K562 (cell line): ENCODE measurements around the gene SH3TC1. TPM values are rescaled to one million over a fixed set of nuclear protein-coding genes. Genes with fewer than 3 reads are reported as not detected.

Experiments
- ATF7 ChIP-seq: fragments of 450-650 bp; IDR thresholded peaks from 2 replicates; pipeline ENCODE4 v1.7.1; 2014; ENCODE audit warnings: mild to moderate bottlenecking, moderate library complexity
- DPF2 ChIP-seq: fragments of 450-650 bp; IDR thresholded peaks from 2 replicates; pipeline ENCODE4 v1.6.1; 2016
- EHMT2 ChIP-seq: fragments of 450-650 bp; IDR thresholded peaks from 2 replicates; pipeline ENCODE4 v1.6.1; 2018; ENCODE audit warnings: antibody characterized with exemption
- ETS2 ChIP-seq: IDR thresholded peaks from 2 replicates; pipeline ENCODE4 v1.6.1; 2016; ENCODE audit warnings: borderline replicate concordance, missing genetic modification characterization, mild to moderate bottlenecking, moderate library complexity, missing compliant biosample characterization; ENCODE audit not compliant: poor library complexity, severe bottlenecking
- HDGF ChIP-seq: fragments of 450-650 bp; IDR thresholded peaks from 2 replicates; pipeline ENCODE4 v1.6.1; 2016
- MECOM ChIP-seq: fragments of 250-450 bp; sonication (Bioruptor Pico); IDR thresholded peaks from 2 replicates; pipeline ENCODE4 v1.8.0; 2022; ENCODE audit warnings: inconsistent platforms
- MYNN ChIP-seq, 2 experiments: sonication (generic); formaldehyde crosslinking in 1 of 2; IDR thresholded peaks; 2 replicates each; pipeline versions ENCODE4 v1.5.0 to v1.6.1; 2016 to 2020; ENCODE audit warnings: antibody characterized with exemption in 1 of 2, missing genetic modification reagents in 1 of 2
- PHB2 ChIP-seq: fragments of 450-650 bp; IDR thresholded peaks from 2 replicates; pipeline ENCODE4 v1.6.1; 2017; ENCODE audit warnings: low read depth
- RFX1 ChIP-seq: fragments of 450-650 bp; IDR thresholded peaks from 2 replicates; pipeline ENCODE4 v1.6.1; 2016; ENCODE audit warnings: mild to moderate bottlenecking, moderate library complexity
- RHOXF2B ChIP-seq: fragments of 250-450 bp; sonication (Bioruptor Pico); conservative IDR thresholded peaks from 2 replicates; pipeline ENCODE4 v1.5.1; 2021
- SFPQ ChIP-seq: fragments of 200-400 bp; formaldehyde crosslinking; IDR thresholded peaks from 2 replicates; pipeline ENCODE4 v1.6.1; 2017; ENCODE audit warnings: mild to moderate bottlenecking, low read depth, low read length, moderate library complexity
- TBL1XR1 ChIP-seq, 2 experiments: IDR thresholded peaks; 2 replicates each; pipeline ENCODE4 v1.6.1; 2012; ENCODE audit warnings: improper control_type of control experiment in 2 of 2, low read length in 2 of 2, mild to moderate bottlenecking in 1 of 2
- TEAD1 ChIP-seq, 2 experiments: fragments of 450-650 bp in 1 of 2; sonication (generic) in 1 of 2; formaldehyde crosslinking; IDR thresholded peaks; 2 replicates each; pipeline versions ENCODE4 v1.4.0 to v1.8.0; 2020 to 2022; ENCODE audit warnings: mild to moderate bottlenecking in 2 of 2, missing genetic modification reagents in 1 of 2
- ZNF280B ChIP-seq: fragments of 250-450 bp; sonication (Bioruptor Pico); IDR thresholded peaks from 2 replicates; pipeline ENCODE4 v1.5.1; 2021; ENCODE audit warnings: mild to moderate bottlenecking
- ZNF398 ChIP-seq: fragments of 250-450 bp; sonication (Bioruptor Pico); IDR thresholded peaks from 2 replicates; pipeline ENCODE4 v1.8.0; 2021; ENCODE audit warnings: moderate library complexity, mild to moderate bottlenecking, inconsistent platforms
- ZNF589 ChIP-seq: fragments of 200-800 bp; sonication (Bioruptor generic); IDR thresholded peaks from 2 replicates; pipeline ENCODE4 v1.6.1; 2016; ENCODE audit warnings: low read depth, missing genetic modification characterization, missing compliant biosample characterization
- ZNF609 ChIP-seq: sonication (generic); formaldehyde crosslinking; IDR thresholded peaks from 2 replicates; pipeline ENCODE4 v1.8.1; 2023; ENCODE audit warnings: missing genetic modification reagents, mild to moderate bottlenecking, borderline replicate concordance
- polyA plus RNA-seq, 8 experiments: library from polyadenylated mRNA; depleted of rRNA in 4 of 8; stranded (reverse) in 5 of 8; unstranded in 3 of 8; fragments of >200 nt; fragmentation: Nextera tagmentation in 2 of 8; fragmentation: Illumina TruSeq in 1 of 8; extraction: Ambion mirVana in 2 of 8; extraction: Trizol in 1 of 8; gene quantifications; 2 replicates each; pipeline versions ENCODE4 v1.2.1 to v1.2.3, GENCODE V29; 2011 to 2014; ENCODE audit warnings: inconsistent platforms in 1 of 8, missing spikeins in 1 of 8
- total RNA-seq, 7 experiments: library from RNA; depleted of rRNA in 6 of 7; stranded (reverse); fragments of >200 nt in 6 of 7; fragmentation: Illumina TruSeq in 2 of 7; extraction: Trizol in 2 of 7; gene quantifications; 2 replicates each; pipeline versions ENCODE4 v1.2.1 to v1.2.3, GENCODE V29; 2011 to 2021; ENCODE audit warnings: low replicate concordance in 1 of 7

The SH3TC1 gene
- total and polyA plus RNA-seq, 9 of the 15 experiments (the other 6 are each of a cell fraction or from before 2014, with no cell fraction given) = 0.04 to 2.1 (median 0.48) TPM; not detected in 1

- 0 out of 2 replicates have a peak, but pooled peaks have one; percentile 42 for TF ChIP-seq MYNN (IDR thresholded peaks at IDR 0.05)
- TF ChIP-seq MYNN (CRISPR knock-in tag; IDR thresholded peaks at IDR 0.05) = no peak
- TF ChIP-seq ETS2 (tag) = no peak
- no peak for TF ChIP-seq ZNF609 (CRISPR knock-in tag)
- TF ChIP-seq ZNF589 (CRISPR knock-in tag) = peak; percentile 96
- TF ChIP-seq EHMT2 = no peak
- TF ChIP-seq ZNF280B = no peak
- no peak for TF ChIP-seq HDGF
- TF ChIP-seq ZNF398 (CRISPR knock-in tag) = no peak
- peak; percentile 98 for TF ChIP-seq ATF7
- TF ChIP-seq SFPQ = no peak
- peak in 1 of 2 experiments; percentile 84; a peak in 1 of 4 replicates for TF ChIP-seq TBL1XR1 (IDR thresholded peaks at IDR 0.05; ENCODE audit: low read length in 2 of 2)
- no peak for TF ChIP-seq RFX1
- no peak for TF ChIP-seq RHOXF2B (CRISPR knock-in tag)
- TF ChIP-seq DPF2 = peak; percentile 83
- no peak for TF ChIP-seq PHB2
- TF ChIP-seq TEAD1 (CRISPR knock-in tag; IDR thresholded peaks at IDR 0.05) = peak; percentile 80 to 82; a peak in 3 of 4 replicates
- TF ChIP-seq MECOM (CRISPR knock-in tag) = no peak
Observed at GRCh38 chr4:8252301-8253173, 53.4 kb downstream of the SH3TC1 start (continued).
